Tibial nerve (tissue), 4 donors: ENCODE measurements around the gene LHFPL2. TPM values are rescaled to one million over a fixed set of nuclear protein-coding genes. Genes with fewer than 3 reads are reported as not detected.
A peak's percentile ranks its signal among the peaks of the same experiment; 100 is the strongest.

Experiments used
- DNase-seq, 2 donors: peaks; one replicate each; pipeline ENCODE4 v3.0.0-alpha.2; 2019; ENCODE audit warnings: low spot score in 2 of 2
- H3K27ac ChIP-seq, 4 donors: fragments of 200-600 bp; sonication (generic) in 3 of 4; one replicate each; pipeline ENCODE4 v1.5.1; 2017 to 2019; ENCODE audit warnings: mild to moderate bottlenecking in 1 of 4
- H3K27me3 ChIP-seq, 2 donors: fragments of 200-600 bp; sonication (generic) in 1 of 2; one replicate each; pipeline versions ENCODE4 v1.5.1 to v1.6.0; 2017 to 2019
- H3K36me3 ChIP-seq, 3 donors: fragments of 200-600 bp; sonication (generic); one replicate each; pipeline ENCODE4 v1.5.1; 2018 to 2019
- H3K4me1 ChIP-seq, 4 donors: fragments of 200-600 bp; sonication (generic) in 3 of 4; one replicate each; pipeline ENCODE4 v1.5.1; 2017 to 2019
- H3K4me3 ChIP-seq, 4 donors: fragments of 200-600 bp; sonication (generic) in 3 of 4; one replicate each; pipeline ENCODE4 v1.5.1; 2017 to 2019; ENCODE audit warnings: mild to moderate bottlenecking in 1 of 4, moderate library complexity in 1 of 4
- H3K9me3 ChIP-seq, 4 donors: fragments of 200-600 bp; sonication (generic) in 3 of 4; one replicate each; pipeline ENCODE4 v1.5.1; 2017 to 2019
- CTCF ChIP-seq, 5 experiments: fragments of 200-600 bp in 3 of 5; fragments of 450-650 bp in 2 of 5; sonication (generic) in 3 of 5; IDR thresholded peaks; one replicate each; pipeline ENCODE4 v1.5.1; 2016 to 2019; ENCODE audit warnings: antibody characterized with exemption in 5 of 5, mild to moderate bottlenecking in 3 of 5, moderate library complexity in 2 of 5
- EP300 ChIP-seq, 2 donors: sonication (generic); formaldehyde crosslinking; IDR thresholded peaks; one replicate each; pipeline ENCODE4 v1.6.1; 2017; ENCODE audit warnings: antibody characterized with exemption in 2 of 2, mild to moderate bottlenecking in 1 of 2
- POLR2A ChIP-seq, 2 donors: fragments of 450-650 bp; IDR thresholded peaks; one replicate each; pipeline ENCODE4 v1.6.1; 2017; ENCODE audit warnings: antibody characterized with exemption in 2 of 2, mild to moderate bottlenecking in 2 of 2, moderate library complexity in 2 of 2
- WGBS, 2 donors: methylation state at CpG; one replicate each; pipeline ENCODE4 v1.1.5; 2018; 5-methylcytosine and 5-hydroxymethylcytosine counted together
- total RNA-seq, 4 donors: library from RNA; depleted of rRNA; stranded (reverse); fragments of >200 nt; gene quantifications; one replicate each; pipeline ENCODE4 v1.1.0, GENCODE V29; 2016

The LHFPL2 gene
- total RNA-seq, 4 donors from 2014 or later: 19.7 to 48.9 (median 27.4) TPM

GRCh38 chr5:78546276-78546996, 102.1 kb downstream of the LHFPL2 start:
- 80 to 85% methylated on average over 8 of the region's 8 CpGs for WGBS, 2 donors
- Histone ChIP-seq H3K4me3 (no peak overlapping the region), H3K36me3 (no peaks in the 10 kb centered on the region), H3K4me1 (peaks cover 0 to 66% (median 35%) of the 10 kb centered on the region in 4 donors), H3K9me3 (no peaks in the 10 kb centered on the region), H3K27ac (peak overlapping the region; percentile 56 to 92 (median 77)), H3K27me3 (no peaks in the 10 kb centered on the region)
- no peak for DNase-seq
- no peak for TF ChIP-seq CTCF (IDR thresholded peaks at IDR 0.05)
- TF ChIP-seq EP300 (IDR thresholded peaks at IDR 0.05): no peak
- TF ChIP-seq POLR2A (IDR thresholded peaks at IDR 0.05): no peak

GRCh38 chr5:78545406-78545805, 103.2 kb downstream of the LHFPL2 start:
- Histone ChIP-seq H3K4me3 (no peak overlapping the region), H3K9me3 (no peaks in the 10 kb centered on the region), H3K36me3 (no peaks in the 10 kb centered on the region), H3K27ac (peak overlapping the region in 1 of 4 donors; percentile 83), H3K27me3 (no peaks in the 10 kb centered on the region), H3K4me1 (peaks cover 0 to 76% (median 41%) of the 10 kb centered on the region in 4 donors)
- TF ChIP-seq EP300 (IDR thresholded peaks at IDR 0.05) (no peak), POLR2A (IDR thresholded peaks at IDR 0.05) (no peak), CTCF (IDR thresholded peaks at IDR 0.05) (no peak)
- no peak for DNase-seq
- WGBS, 2 donors: 82 to 84% methylated on average over 7 of the region's 7 CpGs

GRCh38 chr5:78544561-78545201, 103.9 kb downstream of the LHFPL2 start:
- H3K27ac ChIP-seq: peak overlapping the region in 2 of 4 donors; percentile 26 to 83
- no peak for DNase-seq
- no peaks in the 10 kb centered on the region for H3K36me3 ChIP-seq
- H3K4me1 ChIP-seq: peaks cover 0 to 84% (median 44%) of the 10 kb centered on the region in 4 donors
- 45 to 52% methylated on average over 14 of the region's 14 CpGs for WGBS, 2 donors
- no peak overlapping the region for H3K4me3 ChIP-seq
- TF ChIP-seq CTCF (IDR thresholded peaks at IDR 0.05) (no peak), EP300 (IDR thresholded peaks at IDR 0.05) (no peak), POLR2A (IDR thresholded peaks at IDR 0.05) (no peak)
- H3K27me3 ChIP-seq: no peaks in the 10 kb centered on the region
- no peaks in the 10 kb centered on the region for H3K9me3 ChIP-seq

GRCh38 chr5:78543916-78544315, 104.7 kb downstream of the LHFPL2 start:
- TF ChIP-seq CTCF (IDR thresholded peaks at IDR 0.05) (no peak), POLR2A (IDR thresholded peaks at IDR 0.05) (no peak), EP300 (IDR thresholded peaks at IDR 0.05) (no peak)
- peaks cover 0 to 90% (median 48%) of the 10 kb centered on the region in 4 donors for H3K4me1 ChIP-seq
- DNase-seq: no peak
- no peaks in the 10 kb centered on the region for H3K9me3 ChIP-seq
- H3K4me3 ChIP-seq: no peak overlapping the region
- no peaks in the 10 kb centered on the region for H3K27me3 ChIP-seq
- peak overlapping the region in 1 of 4 donors; percentile 83 for H3K27ac ChIP-seq
- H3K36me3 ChIP-seq: no peaks in the 10 kb centered on the region
- WGBS, 2 donors: 14 to 33% methylated on average over 1 of the region's 1 CpG

- DNase-seq: no peak
- no peak for TF ChIP-seq EP300 (IDR thresholded peaks at IDR 0.05)
- peak overlapping the region in 1 of 4 donors; percentile 83 for H3K27ac ChIP-seq
- H3K9me3 ChIP-seq: no peaks in the 10 kb centered on the region
- H3K27me3 ChIP-seq: no peaks in the 10 kb centered on the region
- H3K36me3 ChIP-seq: no peaks in the 10 kb centered on the region
- 83 to 85% methylated on average over 4 of the region's 4 CpGs for WGBS, 2 donors
- H3K4me1 ChIP-seq: peaks cover 0 to 90% (median 50%) of the 10 kb centered on the region in 4 donors
- no peak overlapping the region for H3K4me3 ChIP-seq
Observed at GRCh38 chr5:78543292-78543691, 105.3 kb downstream of the LHFPL2 start.
